Neural progenitor cell (in vitro differentiated cells): ENCODE results near the gene TRPT1.

Source experiments
- CTCF ChIP-seq: fragments of 200-600 bp; sonication (generic); IDR thresholded peaks from 2 replicates; pipeline ENCODE4 v1.5.1; 2017; ENCODE audit warnings: antibody characterized with exemption, mild to moderate bottlenecking
- EZH2 ChIP-seq: fragments of 200-600 bp; sonication (generic); IDR thresholded peaks from 2 replicates; pipeline ENCODE4 v1.6.1; 2017; ENCODE audit warnings: antibody characterized with exemption, mild to moderate bottlenecking, moderate library complexity
- EZH2phosphoT487 ChIP-seq: fragments of 200-600 bp; sonication (generic); IDR thresholded peaks from 2 replicates; pipeline ENCODE4 v1.6.1; 2017; ENCODE audit warnings: antibody characterized with exemption

GRCh38 chr11:64223001-64223651, 2.9 kb downstream of the TRPT1 start:
- TF ChIP-seq EZH2 (no peak), CTCF (no peak), EZH2phosphoT487 (no peak)
